Measurements from ENCODE around the gene TSPAN32. TPM values are rescaled to one million over a fixed set of nuclear protein-coding genes. Genes with fewer than 3 reads are reported as not detected.

Gene TSPAN32
- total RNA-seq, 4 donors from 2014 or later: not detected

- Histone ChIP-seq H3K4me3 (no peak overlapping the region), H3K4me1 (peaks cover 4 to 5% of the 10 kb centered on the region in 2 donors), H3K27ac (no peak overlapping the region), H3K27me3 (no peaks in the 10 kb centered on the region), H3K36me3 (no peaks in the 10 kb centered on the region), H3K9me3 (no peaks in the 10 kb centered on the region)
- DNase-seq: no peak
- no peak for ATAC-seq
- intact Hi-C loops (cut with DNase I; ENCODE audit: low total_unique reads) (loop anchor here (5.0 to 10.0 kb wide), 3 partner anchors 50 to 560 kb away; partner anchors contain the start of genes CD81 and CDKN1C), in situ Hi-C loops (cut with MboI; ENCODE audit: low sequenced_read_pairs in 4 of 4) (no loop called here)
- TF ChIP-seq POLR2A (IDR thresholded peaks at IDR 0.05) (no peak), CTCF (IDR thresholded peaks at IDR 0.05 in 4 of 5, conservative IDR thresholded peaks at IDR 0.05 in 1 of 5) (no peak)
These were observed 25.2 kb downstream of the TSPAN32 start for GRCh38 chr11:2327032-2327431.

GRCh38 chr11:2328021-2328420, 26.2 kb downstream of the TSPAN32 start:
- H3K4me3 ChIP-seq: no peak overlapping the region
- no peaks in the 10 kb centered on the region for H3K9me3 ChIP-seq
- H3K36me3 ChIP-seq: no peaks in the 10 kb centered on the region
- H3K27ac ChIP-seq: no peak overlapping the region
- no peak for TF ChIP-seq CTCF (IDR thresholded peaks at IDR 0.05 in 4 of 5, conservative IDR thresholded peaks at IDR 0.05 in 1 of 5)
- no peak for TF ChIP-seq POLR2A (IDR thresholded peaks at IDR 0.05)
- in situ Hi-C loops (cut with MboI; ENCODE audit: low sequenced_read_pairs in 4 of 4) (no loop called here), intact Hi-C loops (cut with DNase I; ENCODE audit: low total_unique reads) (loop anchor here (5.0 to 10.0 kb wide), 3 partner anchors 49 to 559 kb away; partner anchors contain the start of genes CD81 and CDKN1C)
- ATAC-seq (no peak), DNase-seq (no peak)
- H3K4me1 ChIP-seq: peaks cover 4 to 5% of the 10 kb centered on the region in 2 donors
- H3K27me3 ChIP-seq: no peaks in the 10 kb centered on the region

- intact Hi-C loops (cut with DNase I; ENCODE audit: low total_unique reads) (loop anchor here (5.0 to 10.0 kb wide), 3 partner anchors 48 to 558 kb away; partner anchors contain the start of genes CD81 and CDKN1C), in situ Hi-C loops (cut with MboI; ENCODE audit: low sequenced_read_pairs in 4 of 4) (no loop called here)
- TF ChIP-seq POLR2A (IDR thresholded peaks at IDR 0.05) (no peak), CTCF (IDR thresholded peaks at IDR 0.05 in 4 of 5, conservative IDR thresholded peaks at IDR 0.05 in 1 of 5) (no peak)
- Histone ChIP-seq H3K27me3 (no peaks in the 10 kb centered on the region), H3K4me1 (peaks cover 4 to 5% of the 10 kb centered on the region in 2 donors), H3K4me3 (no peak overlapping the region), H3K27ac (no peak overlapping the region), H3K9me3 (no peaks in the 10 kb centered on the region), H3K36me3 (no peaks in the 10 kb centered on the region)
- ATAC-seq (no peak), DNase-seq (no peak)
These were observed 27.0 kb downstream of the TSPAN32 start for GRCh38 chr11:2328656-2329354.

GRCh38 chr11:2329551-2329950, 27.7 kb downstream of the TSPAN32 start:
- intact Hi-C loops (cut with DNase I; ENCODE audit: low total_unique reads) (loop anchor here (5.0 to 10.0 kb wide), 3 partner anchors 48 to 558 kb away; partner anchors contain the start of genes CD81 and CDKN1C), in situ Hi-C loops (cut with MboI; ENCODE audit: low sequenced_read_pairs in 4 of 4) (no loop called here)
- TF ChIP-seq POLR2A (IDR thresholded peaks at IDR 0.05) (no peak), CTCF (IDR thresholded peaks at IDR 0.05 in 4 of 5, conservative IDR thresholded peaks at IDR 0.05 in 1 of 5) (no peak)
- Histone ChIP-seq H3K9me3 (no peaks in the 10 kb centered on the region), H3K36me3 (no peaks in the 10 kb centered on the region), H3K4me3 (no peak overlapping the region), H3K27ac (no peak overlapping the region), H3K4me1 (peaks cover 4 to 5% of the 10 kb centered on the region in 2 donors), H3K27me3 (no peaks in the 10 kb centered on the region)
- ATAC-seq (no peak), DNase-seq (no peak)
